H1 (cell line): ENCODE measurements around the gene PARD3. TPM values are rescaled to one million over a fixed set of nuclear protein-coding genes. Genes with fewer than 3 reads are reported as not detected.

Experiments used
- CHD7 ChIP-seq: fragments of 300-600 bp; sonication (generic); IDR thresholded peaks from 2 replicates; pipeline ENCODE4 v1.7.1; 2012; ENCODE audit warnings: low read length, moderate library complexity, mild to moderate bottlenecking, inconsistent platforms; ENCODE audit not compliant: insufficient replicate concordance
- polyA plus RNA-seq, 7 experiments: library from polyadenylated mRNA; depleted of rRNA in 3 of 7; stranded (reverse) in 5 of 7; unstranded in 2 of 7; fragments of >200 nt in 5 of 7; fragments of 200-250 nt in 2 of 7; gene quantifications; 1 replicate in 5 of 7; 2 replicates in 1 of 7; 4 replicates in 1 of 7; pipeline versions ENCODE4 v1.2.1 to v1.2.3, GENCODE V29; 2011 to 2013; ENCODE audit warnings: missing spikeins in 2 of 7, mixed read lengths in 2 of 7
- total RNA-seq: library from RNA; stranded (reverse); fragmentation: NEBNext Ultra II Directional; extraction: Animal tissue kit (Norgen Biotek cat#: 25700); gene quantifications from 2 replicates; pipeline ENCODE4 v1.2.1, GENCODE V29; 2021

PARD3 gene
- total and polyA plus RNA-seq, 2 of the 8 experiments (the other 6 are each of a cell fraction or from before 2014, with no cell fraction given): 19.7 to 49.1 TPM

- no peak for TF ChIP-seq CHD7
- TF ChIP-seq, all 59 proteins: peak for 0
These were observed 166.9 kb downstream of the PARD3 start (continued) for GRCh38 chr10:34647875-34648865.
